ENCODE data around the gene FAM237A. TPM values are rescaled to one million over a fixed set of nuclear protein-coding genes. Genes with fewer than 3 reads are reported as not detected.

Gene FAM237A
- total and polyA plus RNA-seq, 4 donors = not detected

- DNase-seq (ENCODE audit: low spot score) = no peak
- H3K4me1 ChIP-seq (ENCODE audit: control insufficient read depth in 4 of 4, insufficient read depth in 4 of 4, low read length in 3 of 4) = no peaks in the 10 kb centered on the region
- no peak for TF ChIP-seq EGR1 (IDR thresholded peaks at IDR 0.05; ENCODE audit: low read depth in 2 of 2)
- no peak for TF ChIP-seq YY1 (IDR thresholded peaks at IDR 0.05)
- no peak for TF ChIP-seq HNF4G (IDR thresholded peaks at IDR 0.05)
- no peak for TF ChIP-seq CTCF (IDR thresholded peaks at IDR 0.05; ENCODE audit: low read depth, low read length, missing input control)
- TF ChIP-seq NR2F2 (IDR thresholded peaks at IDR 0.05) = no peak
- no peak for TF ChIP-seq RXRA (IDR thresholded peaks at IDR 0.05)
- TF ChIP-seq HNF4A (conservative IDR thresholded peaks at IDR 0.05) = no peak
- no peak for TF ChIP-seq ZBTB33 (IDR thresholded peaks at IDR 0.05)
- no peak for TF ChIP-seq TAF1 (conservative IDR thresholded peaks at IDR 0.05)
- no peak for TF ChIP-seq GABPA (IDR thresholded peaks at IDR 0.05 in 1 of 2, conservative IDR thresholded peaks at IDR 0.05 in 1 of 2)
- TF ChIP-seq MAX (IDR thresholded peaks at IDR 0.05) = no peak
- TF ChIP-seq FOXA1 (IDR thresholded peaks at IDR 0.05) = no peak
- no peak for TF ChIP-seq FOXA2 (IDR thresholded peaks at IDR 0.05)
- TF ChIP-seq RAD21 (IDR thresholded peaks at IDR 0.05) = no peak
- TF ChIP-seq ATF3 (IDR thresholded peaks at IDR 0.05) = no peak
- no peak for TF ChIP-seq SP1 (IDR thresholded peaks at IDR 0.05)
- no peak for TF ChIP-seq JUND (IDR thresholded peaks at IDR 0.05)
- TF ChIP-seq REST (IDR thresholded peaks at IDR 0.05) = no peak
- H3K36me3 ChIP-seq (ENCODE audit: control insufficient read depth in 4 of 4, insufficient read depth in 3 of 4, low read depth in 1 of 4, low read length in 3 of 4) = no peaks in the 10 kb centered on the region
- H3K4me3 ChIP-seq (ENCODE audit: low read depth in 1 of 3, low read length in 3 of 3) = no peak overlapping the region
- no peaks in the 10 kb centered on the region for H3K27me3 ChIP-seq (ENCODE audit: control insufficient read depth in 4 of 4, insufficient read depth in 4 of 4, low read length in 3 of 4)
- 81% methylated on average over 7 of the region's 7 CpGs for WGBS
- H3K9ac ChIP-seq (ENCODE audit: low read depth in 1 of 2, low read length in 2 of 2) = no peak overlapping the region
- H3K9me3 ChIP-seq (ENCODE audit: control insufficient read depth in 4 of 4, low read length in 3 of 4) = no peaks in the 10 kb centered on the region
- H3K27ac ChIP-seq (ENCODE audit: low read depth in 1 of 2, low read length in 2 of 2) = no peak overlapping the region
Observed at GRCh38 chr2:206615417-206616089, 26.7 kb upstream of the FAM237A start.

All from liver (tissue), 9 donors.